Posterior cingulate gyrus (tissue), 11 donors: ENCODE data around the gene ANKRD30A.
"Not testable (repeated sequence)": the region's sequence is repeated elsewhere in the genome, so short reads cannot be mapped to it uniquely, and the experiment has no call there.

Experiments used
- DNase-seq, 10 donors: peaks; one replicate each; pipeline versions ENCODE4 v3.0.0 to v3.0.0-alpha.2; 2020 to 2021; ENCODE audit warnings: mixed read lengths in 3 of 10
- intact Hi-C: fragments of 100-400 bp; cut with DNase I; formaldehyde crosslinking; loops from one replicate; pipeline ENCODE4 v1.15.1; 2023

ANKRD30A gene

DNA sequence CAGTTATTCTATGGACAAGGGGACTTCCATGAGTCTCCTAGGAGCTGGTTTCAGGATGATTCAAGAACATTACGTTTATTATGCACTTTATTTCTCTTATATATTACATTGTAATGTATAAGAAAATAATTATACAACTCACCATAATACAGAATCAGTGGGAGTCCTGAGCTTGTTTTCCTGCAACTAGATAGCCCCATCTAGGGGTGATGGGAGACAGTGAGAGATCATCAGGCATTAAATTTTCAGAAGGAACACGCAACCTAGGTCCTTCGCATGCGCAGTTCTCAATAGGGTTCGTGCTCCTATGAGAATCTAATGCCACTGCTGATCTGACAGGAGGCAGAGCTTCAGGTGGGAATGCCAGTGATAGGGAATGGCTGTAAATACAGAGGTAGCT lies 137.9 kb downstream of the ANKRD30A start:
- intact Hi-C loops, result no loop called here
- DNase-seq, result no peak

DNA sequence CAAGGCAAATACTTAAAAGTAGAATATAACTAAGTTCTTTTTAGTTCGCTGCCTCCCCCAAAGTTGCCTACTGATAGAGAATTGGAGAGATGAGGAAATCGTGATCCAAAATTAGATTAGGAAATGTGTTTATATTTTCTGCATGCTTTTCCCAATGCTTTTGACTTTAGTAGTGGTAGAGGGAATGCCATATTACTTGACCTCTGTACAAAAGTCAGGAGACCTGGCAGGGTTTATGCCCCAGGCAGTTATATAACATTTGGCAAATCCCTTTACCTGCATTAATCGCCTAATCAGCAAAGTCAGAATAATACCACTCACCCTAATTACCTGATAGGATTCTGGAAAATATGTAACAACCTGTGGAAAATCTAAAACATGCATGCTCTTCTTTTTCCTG lies 142.9 kb downstream of the ANKRD30A start:
- DNase-seq, result no peak
- intact Hi-C loops, result no loop called here

DNA sequence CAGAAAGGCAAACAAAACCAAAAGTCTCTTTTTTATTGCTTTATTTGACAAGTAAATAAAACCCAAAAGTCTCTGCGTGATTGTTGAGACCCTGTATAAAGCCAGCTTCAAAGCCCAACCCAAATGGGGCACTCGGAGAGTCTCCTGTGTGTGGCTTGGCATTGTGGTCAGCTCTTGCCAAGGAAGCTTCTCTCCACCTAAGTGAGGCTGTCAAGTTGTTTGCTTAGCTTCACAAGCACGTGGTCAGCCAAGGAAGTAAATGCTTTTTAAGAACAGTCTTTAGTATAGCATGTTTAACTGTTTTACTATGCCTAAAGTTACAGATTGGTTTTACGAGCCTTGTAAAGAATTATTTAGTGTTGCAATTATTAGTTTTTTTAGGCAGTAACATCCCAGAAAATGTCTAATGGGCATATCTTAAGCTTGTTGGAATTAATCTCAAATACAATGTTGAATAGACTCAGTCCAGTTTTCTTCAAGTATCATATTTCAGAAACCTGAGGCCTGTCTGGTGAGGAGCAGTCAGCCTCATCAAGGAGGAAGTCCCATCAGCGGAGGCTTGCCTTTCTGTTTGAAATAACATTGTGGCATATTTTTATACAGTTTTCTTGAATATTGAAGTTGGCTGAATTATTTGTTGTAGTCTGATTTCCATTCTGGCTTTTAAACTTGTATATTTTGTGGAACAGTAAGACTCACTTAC lies 144.3 kb downstream of the ANKRD30A start:
- intact Hi-C loops, result no loop called here
- DNase-seq, result no peak

DNA sequence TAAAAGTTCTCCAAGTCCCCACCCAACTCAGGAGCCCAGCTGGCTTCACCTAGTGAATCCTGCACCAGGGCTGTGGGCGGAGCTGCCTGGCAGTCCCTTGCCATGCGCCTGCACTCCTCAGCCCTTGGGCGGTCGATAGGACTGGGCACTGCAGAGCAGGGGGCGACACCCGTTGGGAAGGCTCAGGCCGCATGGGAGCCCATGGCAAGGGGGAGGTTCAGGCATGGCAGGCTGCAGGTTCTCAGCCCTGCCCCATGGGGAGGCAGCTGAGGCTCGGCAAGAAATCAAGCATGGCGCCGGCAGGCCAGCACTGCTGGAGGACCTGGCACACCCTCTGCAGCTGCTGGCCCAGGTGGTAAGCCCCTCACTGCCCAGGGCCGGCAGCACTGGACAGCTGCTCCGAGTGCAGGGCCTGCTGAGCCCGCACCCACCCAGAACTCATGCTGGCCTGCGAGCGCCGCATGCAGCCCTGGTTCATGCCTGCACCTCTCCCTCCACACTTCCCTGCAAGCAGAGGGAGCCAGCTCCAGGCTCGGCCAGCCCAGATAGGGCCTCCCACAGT lies 149.9 kb downstream of the ANKRD30A start:
- DNase-seq, result peak in 1 of 10 donors; percentile 83
- intact Hi-C loops, result no loop called here

DNA sequence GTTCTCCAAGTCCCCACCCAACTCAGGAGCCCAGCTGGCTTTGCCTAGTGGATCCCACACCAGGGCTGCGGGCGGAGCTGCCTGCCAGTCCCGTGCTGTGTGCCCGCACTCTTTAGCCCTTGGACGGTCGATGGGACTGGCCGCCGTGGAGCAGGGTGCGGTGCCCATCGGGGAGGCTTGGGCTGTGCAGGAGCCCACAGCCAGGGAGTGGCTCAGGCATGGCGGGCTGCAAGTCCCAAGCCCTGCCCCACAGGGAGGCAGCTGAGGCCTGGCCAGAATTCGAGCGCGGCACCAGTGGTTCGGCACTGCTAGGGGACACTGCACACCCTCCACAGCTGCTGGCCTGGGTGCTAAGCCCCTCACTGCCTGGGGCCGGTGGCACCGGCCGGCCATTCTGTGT lies 159.7 kb downstream of the ANKRD30A start:
- intact Hi-C loops, result no loop called here
- no peak for DNase-seq

DNA sequence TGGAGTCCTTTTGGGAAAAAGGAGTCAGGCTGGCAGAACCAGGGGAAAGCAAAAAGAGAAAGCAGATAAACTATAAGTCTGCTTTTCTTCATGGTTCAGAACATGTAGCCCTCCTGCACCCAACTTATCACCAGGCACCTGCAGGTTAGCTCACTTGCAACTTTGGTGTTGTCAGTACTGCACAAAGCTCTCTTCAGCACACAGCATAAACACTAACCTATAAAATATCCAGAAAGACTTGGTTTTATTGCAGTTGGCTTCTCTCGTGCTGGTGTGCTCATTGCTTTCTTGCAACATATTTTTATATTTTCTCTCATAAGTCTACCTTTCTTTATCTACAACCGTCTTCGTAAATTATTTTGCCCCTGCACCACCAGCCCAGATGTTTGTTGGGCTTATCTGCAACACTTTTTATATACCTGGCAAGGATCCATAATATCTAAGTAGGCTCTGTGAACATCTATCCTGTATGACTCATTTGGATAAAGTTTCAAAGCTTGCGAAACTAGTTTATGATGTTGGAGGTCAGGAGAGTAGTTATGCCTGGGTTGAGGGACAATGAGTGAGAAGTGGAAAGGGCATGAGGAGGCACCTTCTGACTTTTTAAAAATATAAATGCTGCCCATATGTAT lies 164.6 kb downstream of the ANKRD30A start:
- no peak for DNase-seq

DNA sequence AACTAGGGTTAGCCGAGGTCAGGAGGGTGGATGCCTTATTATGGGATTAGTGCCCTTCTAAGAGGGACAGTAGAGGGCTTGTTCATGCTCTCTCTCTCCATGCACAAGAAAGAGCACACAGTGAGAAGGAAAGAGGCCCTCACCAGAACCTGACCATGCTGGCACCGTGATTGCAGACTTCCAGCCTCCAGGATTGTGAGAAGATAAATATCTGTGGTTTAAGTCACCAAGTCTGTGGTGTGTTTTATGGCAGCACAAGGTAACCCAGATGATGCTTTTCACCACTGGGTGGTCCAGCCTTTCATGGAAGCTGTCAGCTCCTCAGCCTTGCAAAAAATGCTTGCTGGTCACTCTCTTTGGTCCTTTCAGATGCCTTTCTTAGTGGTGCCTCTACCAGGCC lies 175.9 kb downstream of the ANKRD30A start:
- intact Hi-C loops, result no loop called here
- DNase-seq, result no peak

More for the DNA sequence above, 164.6 kb downstream of the ANKRD30A start:
- intact Hi-C loops, result no loop called here

DNA sequence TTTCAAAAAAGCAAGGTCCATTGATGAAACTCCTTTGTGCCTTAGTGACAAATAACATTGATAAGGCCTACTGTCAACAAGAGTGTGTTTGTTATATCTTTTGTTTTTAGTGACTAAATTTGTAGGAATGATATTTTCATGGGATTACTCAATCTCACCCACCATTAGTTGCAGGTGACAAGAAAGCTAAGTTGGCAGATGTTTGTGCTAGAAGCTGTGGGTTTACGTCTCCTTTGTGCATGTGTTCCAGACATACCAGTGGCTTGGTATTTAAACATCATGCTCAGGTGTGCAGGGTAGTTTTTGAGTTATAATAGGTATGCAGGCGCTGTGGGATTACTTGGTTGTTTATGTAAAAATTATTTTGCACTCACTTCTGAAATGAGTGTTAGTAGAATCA lies 178.6 kb downstream of the ANKRD30A start:
- no peak for DNase-seq
- intact Hi-C loops, result no loop called here

DNA sequence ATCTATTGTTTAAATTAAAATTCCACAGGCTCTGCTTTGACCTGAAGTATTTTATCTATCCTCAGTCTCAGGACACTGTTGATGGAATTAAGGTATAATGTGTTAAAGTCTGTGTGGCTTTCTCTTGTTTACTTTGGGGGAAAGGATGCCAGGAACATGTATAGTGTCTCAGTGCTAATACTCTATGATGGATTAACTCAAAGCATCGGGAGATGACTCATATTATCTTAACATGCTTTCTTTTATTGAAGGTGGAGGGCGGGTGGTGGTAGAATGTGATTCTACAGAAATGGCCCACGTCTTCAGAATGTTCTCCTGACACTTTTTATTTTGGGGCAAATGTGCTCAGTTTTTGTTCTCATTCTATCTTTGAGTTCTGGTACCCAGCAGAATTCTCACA lies 189.0 kb downstream of the ANKRD30A start:
- intact Hi-C loops, result no loop called here
- no peak for DNase-seq

DNA sequence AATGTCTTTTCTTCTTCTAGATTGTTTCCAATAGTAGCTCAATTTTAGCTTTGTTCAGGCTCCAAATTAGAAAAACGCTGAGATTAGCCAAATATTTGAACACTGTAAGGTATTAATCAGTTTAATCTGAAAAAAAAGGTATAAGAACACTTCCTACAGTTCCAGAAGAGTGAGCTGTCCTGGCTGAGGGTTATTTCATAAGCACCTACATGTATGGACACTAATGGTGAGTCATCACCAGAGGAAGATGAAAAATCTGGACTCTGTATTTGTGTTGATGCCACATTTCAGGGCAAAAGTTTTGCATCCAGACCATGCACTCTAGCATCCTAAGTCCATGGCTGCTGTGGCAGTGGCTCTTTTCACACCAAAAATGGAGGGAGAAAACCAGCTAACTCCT lies 189.5 kb downstream of the ANKRD30A start:
- intact Hi-C loops, result no loop called here
- DNase-seq, result no peak

DNA sequence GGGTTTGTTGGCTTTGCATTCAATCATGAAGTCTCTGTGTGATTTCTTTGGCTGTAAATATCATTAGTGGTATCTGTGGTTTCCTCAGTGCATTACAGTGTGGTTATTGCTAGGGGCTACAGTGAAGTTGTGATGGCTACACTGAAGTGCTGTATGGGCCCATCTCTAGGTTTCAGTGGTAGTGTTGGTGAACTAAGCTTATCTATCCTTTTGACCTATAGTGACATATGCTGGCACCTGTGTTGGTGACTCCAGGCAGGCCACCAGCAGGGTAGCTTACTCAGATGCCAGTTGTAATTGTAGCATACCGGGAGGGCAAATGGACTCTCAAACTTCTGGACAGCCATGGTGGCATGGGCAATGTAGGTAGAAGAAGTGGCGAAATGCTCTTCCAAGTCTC lies 219.0 kb downstream of the ANKRD30A start:
- intact Hi-C loops, result no loop called here
- no peak for DNase-seq

DNA sequence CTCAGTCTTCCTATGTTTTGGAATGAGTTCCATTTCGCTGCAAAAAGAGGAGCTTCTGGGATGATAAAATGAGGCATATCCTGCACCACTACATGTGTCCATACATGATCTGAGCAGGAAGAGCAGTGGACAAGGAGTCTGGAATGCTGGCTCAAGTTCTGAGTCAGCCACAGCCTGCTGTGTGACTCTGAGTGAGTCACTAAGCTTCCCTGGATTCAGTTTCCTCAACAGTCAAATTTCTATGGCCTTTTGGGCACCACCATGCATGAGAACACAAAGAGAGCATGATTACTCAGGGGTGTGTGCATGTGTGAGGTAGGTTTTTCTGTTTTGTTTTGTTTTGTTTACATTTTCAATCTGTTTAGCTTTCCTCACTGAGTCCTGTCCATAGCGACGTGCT lies 254.6 kb downstream of the ANKRD30A start:
- no peak for DNase-seq
- intact Hi-C loops, result no loop called here

DNA sequence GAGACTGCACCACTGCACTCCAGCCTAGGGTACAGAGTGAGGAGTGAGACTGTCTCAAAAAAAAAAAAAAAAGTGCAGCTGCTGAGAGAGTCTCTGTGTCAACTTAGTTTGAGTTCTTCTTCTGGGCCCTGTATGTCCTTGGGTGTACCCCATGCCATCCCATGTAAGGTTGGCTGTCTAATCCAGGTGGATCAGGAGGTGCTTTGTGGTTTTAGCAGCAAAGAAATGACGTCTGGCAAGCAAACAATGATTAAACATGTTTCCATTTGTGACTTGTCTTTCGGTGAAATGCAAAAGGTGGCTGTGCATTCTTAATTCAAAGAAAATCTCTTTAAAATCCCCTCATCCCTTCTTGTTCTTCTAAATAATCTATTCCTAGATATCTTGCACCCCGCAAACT lies 255.9 kb downstream of the ANKRD30A start:
- intact Hi-C loops, result no loop called here
- no peak for DNase-seq

DNA sequence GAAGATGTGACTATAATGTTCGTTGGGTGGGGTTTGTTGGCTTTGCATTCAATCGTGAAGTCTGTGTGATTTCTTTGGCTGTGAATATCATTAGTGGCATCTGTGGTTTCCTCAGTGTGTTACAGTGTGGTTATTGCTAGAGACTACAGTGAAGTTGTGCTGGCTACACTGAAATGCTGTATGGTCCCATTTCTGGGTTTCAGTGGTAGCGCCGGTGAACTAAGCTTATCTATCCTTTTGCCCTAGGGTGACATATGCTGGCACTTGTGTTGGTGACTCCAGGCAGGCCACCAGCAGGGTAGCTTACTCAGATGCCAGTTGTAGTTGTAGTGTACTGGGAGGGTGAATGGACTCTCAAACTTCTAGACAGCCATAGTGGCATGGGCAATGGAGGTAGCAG lies 259.5 kb downstream of the ANKRD30A start:
- no peak for DNase-seq
- intact Hi-C loops, result no loop called here

DNA sequence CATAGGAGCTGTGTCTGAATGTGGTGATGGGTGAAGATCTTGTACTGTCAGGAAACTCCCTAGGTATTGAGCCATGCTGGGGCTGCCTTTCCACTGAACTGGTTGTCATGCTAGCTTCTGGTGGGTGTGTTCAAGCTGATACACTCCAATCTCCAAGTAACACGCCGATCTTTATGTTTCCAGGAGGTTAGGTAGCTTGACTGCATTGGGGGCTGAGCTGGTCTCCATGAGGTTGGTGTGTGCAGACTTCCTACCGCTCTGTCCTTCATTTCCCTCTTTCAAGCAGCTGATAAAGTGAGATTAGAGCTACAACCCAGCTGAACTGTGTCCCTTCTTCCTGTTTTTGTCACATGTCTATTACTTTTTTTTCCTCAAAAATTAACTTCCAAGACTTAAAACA lies 265.5 kb downstream of the ANKRD30A start:
- intact Hi-C loops, result no loop called here

DNA sequence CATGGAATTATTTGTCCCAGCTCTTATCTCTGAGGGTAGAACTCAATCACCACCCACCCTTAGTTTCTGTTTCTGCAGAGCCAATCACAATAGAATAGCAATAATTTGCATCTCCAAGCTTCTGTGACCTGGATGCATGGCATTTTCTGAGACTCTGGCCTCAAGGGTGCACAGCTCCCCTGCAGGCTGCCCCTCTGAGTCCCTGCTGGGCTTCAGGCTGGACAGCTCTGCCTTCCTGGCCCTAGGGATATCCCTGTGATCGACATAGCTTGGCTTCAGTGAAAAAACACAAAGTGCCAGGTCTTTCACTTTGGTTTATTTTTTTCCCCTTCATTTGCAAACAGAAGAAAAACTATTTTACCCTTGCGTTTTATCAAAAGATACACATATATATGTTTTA lies 275.4 kb downstream of the ANKRD30A start:
- DNase-seq, intact Hi-C loops: not testable (repeated sequence)

More for the DNA sequence above, 265.5 kb downstream of the ANKRD30A start:
- no peak for DNase-seq

DNA sequence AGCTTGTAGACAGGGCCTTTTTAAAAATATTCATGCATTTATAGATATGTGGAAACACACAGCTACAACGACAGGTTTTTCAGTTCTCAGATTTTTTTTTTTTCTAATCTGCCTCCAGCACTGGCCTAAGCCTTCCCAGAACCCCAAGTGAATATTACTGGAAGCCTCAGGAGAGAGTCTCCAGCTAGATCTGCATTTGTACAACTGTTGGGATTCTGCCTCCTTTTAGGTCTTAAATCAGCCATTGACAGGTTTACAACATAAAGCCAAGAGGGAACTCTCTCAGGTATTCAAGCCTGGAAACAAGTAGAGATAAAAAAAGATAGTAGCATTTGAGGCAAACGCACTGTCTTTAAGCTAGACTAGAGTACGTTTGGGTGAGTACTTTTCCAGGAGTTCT lies 275.8 kb downstream of the ANKRD30A start:
- intact Hi-C loops, result no loop called here
- no peak for DNase-seq

DNA sequence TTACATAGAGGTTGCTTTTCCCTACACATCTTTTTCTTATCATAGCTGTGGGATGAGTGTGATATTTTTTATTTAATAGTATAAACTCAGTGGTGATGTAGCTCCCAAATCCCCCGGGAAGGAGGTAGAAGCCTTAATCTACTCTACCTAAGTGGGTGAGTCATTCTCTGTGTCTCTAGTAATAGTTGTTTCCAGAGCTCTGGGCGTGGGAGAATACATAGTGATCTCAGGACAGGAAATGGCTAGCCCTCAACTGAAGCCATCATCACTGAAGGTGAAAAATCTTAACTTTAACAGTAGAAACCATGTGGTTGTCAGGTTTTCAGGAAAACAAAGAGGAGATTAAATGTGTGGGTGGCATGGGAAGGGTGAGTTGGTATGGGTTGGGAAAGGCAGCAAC lies 278.4 kb downstream of the ANKRD30A start:
- intact Hi-C loops, result no loop called here
- no peak for DNase-seq
